HG03066 (cell line): ENCODE results near the gene FASTK.
"Not testable (repeated sequence)": the region's sequence is repeated elsewhere in the genome, so short reads cannot be mapped to it uniquely, and the experiment has no call there.

Experiments
- ATAC-seq: cut with Tn5 transposase; IDR thresholded peaks from one replicate; pipeline ENCODE4 v1.9.1; 2021; ENCODE audit warnings: low read depth; ENCODE audit not compliant: unreplicated experiment

The FASTK gene

GRCh38 chr7:151053751-151054150, 26.9 kb downstream of the FASTK start:
- no peak for ATAC-seq

GRCh38 chr7:151053096-151053495, 27.5 kb downstream of the FASTK start:
- no peak for ATAC-seq

GRCh38 chr7:151051108-151051507, 29.5 kb downstream of the FASTK start:
- ATAC-seq = no peak

GRCh38 chr7:151048911-151049463, 31.6 kb downstream of the FASTK start:
- no peak for ATAC-seq

- no peak for ATAC-seq
Observed at GRCh38 chr7:151047976-151048815, 32.4 kb downstream of the FASTK start, which contains the start of gene ASIC3. Gene ASIC3, plus strand, starts transcription at chr7:151048531. Its CDS starts 355 bp downstream, at chr7:151048886.

GRCh38 chr7:151046603-151047573, 33.7 kb downstream of the FASTK start:
- no peak for ATAC-seq

- ATAC-seq = no peak
Observed at GRCh38 chr7:151045967-151046366, 34.6 kb downstream of the FASTK start.

GRCh38 chr7:151045262-151045661, 35.3 kb downstream of the FASTK start:
- no peak for ATAC-seq

GRCh38 chr7:151043959-151044358, 36.6 kb downstream of the FASTK start:
- no peak for ATAC-seq

GRCh38 chr7:151043449-151043848, 37.2 kb downstream of the FASTK start:
- ATAC-seq = not testable (repeated sequence)

- no peak for ATAC-seq
Observed at GRCh38 chr7:151040616-151041375, 39.8 kb downstream of the FASTK start.

- ATAC-seq = no peak
Observed at GRCh38 chr7:151039850-151040548, 40.6 kb downstream of the FASTK start.

- ATAC-seq = peak; percentile 52
Observed at GRCh38 chr7:151038951-151039849, 41.4 kb downstream of the FASTK start.

- ATAC-seq = no peak
Observed at GRCh38 chr7:151035902-151036301, 44.7 kb downstream of the FASTK start.

GRCh38 chr7:151035026-151035717, 45.4 kb downstream of the FASTK start:
- no peak for ATAC-seq

- no peak for ATAC-seq
Observed at GRCh38 chr7:151034312-151035025, 46.1 kb downstream of the FASTK start.

- no peak for ATAC-seq
Observed at GRCh38 chr7:151033864-151034249, 46.8 kb downstream of the FASTK start.
